ENCODE measurements around the gene ADAM19.

The ADAM19 gene

DNA sequence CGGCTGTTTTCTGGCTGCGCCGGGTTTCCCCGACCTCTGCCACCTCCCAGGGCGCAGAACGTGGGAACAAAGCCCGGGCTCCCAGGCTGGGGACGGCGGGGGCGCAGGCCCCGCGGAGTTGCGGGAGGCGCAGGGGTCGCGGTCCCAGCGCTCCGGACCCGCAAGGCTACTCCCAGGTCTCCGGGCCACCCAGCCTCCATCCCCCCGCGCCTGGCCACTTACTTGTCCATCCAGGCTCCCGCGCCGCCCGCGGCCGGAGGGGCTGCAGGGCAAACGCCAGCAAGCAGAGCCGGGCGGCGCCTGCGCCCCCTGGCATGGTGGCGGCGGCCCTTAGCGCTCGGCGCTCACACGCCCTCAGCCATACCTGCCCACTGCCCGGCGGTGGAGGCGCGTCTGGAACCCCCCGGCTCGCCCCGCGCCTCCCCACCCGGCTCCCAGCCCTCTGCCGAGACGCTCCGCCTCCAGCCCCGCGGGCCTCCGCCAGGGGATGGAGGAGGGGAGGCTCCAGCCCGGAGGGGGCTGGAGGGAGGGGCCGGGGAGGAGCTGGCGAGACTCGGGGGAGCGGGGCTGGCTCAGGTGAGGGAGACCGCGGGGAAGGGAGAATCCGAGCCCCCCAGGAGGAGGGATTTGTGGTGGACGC is at the start of gene ADAM19:
TSS of gene ADAM19 (minus strand) at position 395 of the 640 bp plus-strand sequence. CDS start at position 316, 79 bp downstream.
- peak; percentile 83 for DNase-seq (ENCODE audit: low spot score)

DNA sequence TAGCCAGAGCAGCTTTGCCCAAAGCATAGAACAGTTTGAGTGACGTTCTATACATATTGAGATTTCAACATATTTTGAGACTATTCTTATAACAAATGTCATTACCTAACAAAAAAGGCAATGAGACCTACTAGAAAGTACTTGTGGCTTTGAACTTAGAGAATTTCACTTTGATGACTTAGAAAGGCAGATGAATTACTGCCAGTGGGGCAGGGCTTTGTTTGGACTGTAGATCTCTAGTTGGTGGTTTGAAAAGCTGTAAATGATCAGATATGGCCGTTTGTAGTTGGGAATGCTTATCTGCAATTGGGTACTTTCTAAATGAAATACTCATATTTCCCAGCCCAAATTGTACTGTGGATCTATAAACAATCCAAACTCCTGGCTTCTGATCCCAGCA is 48.6 kb upstream of the ADAM19 start:
- DNase-seq (ENCODE audit: low spot score) = no peak

DNA sequence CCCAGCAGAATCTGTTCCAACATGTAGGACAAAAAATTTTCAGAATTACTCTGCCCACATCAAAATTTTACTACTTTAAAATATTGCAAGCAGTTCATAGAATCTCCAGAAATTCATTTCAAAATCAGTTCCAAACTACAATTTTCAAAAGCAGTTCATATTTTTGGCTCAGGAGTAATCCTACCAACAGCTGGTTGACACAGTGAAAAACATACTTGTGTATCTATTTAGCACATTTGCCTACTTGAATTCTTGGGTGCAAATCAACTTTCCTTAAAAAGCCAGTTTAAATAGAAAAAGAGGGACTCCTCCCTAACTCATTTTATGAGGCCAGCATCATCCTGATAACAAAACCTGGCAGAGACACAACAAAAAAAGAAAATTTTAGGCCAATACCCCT is 45.2 kb upstream of the ADAM19 start:
- no peak for DNase-seq (ENCODE audit: low spot score)

GRCh38 chr5:157618191-157618765 is 42.7 kb upstream of the ADAM19 start:
- DNase-seq (ENCODE audit: low spot score) = no peak

GRCh38 chr5:157616785-157617184 is 41.2 kb upstream of the ADAM19 start:
- DNase-seq (ENCODE audit: low spot score) = no peak

- no peak for DNase-seq (ENCODE audit: low spot score)
These were observed 38.0 kb upstream of the ADAM19 start for GRCh38 chr5:157613385-157614245.

DNA sequence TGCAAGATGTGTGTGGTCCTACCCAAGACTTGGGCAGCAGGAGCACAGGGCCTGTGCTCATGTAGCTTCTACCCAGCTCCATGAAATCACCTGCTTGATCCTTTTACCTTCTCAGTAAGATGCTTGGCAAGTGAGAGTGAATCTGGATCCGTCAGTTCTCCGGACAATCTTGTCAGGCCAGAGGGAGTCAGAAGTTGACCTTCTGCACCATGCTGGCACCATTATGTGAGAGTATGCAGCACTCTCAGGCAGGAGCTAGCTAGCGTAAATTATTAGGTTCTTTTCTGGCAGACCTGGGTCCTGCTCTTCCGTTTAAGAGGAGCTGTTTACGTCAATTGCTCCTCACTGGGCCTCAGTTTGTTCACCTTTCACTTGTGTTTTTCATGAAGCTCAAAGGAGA is 37.0 kb upstream of the ADAM19 start:
- no peak for DNase-seq (ENCODE audit: low spot score)

GRCh38 chr5:157611571-157612476 is 36.2 kb upstream of the ADAM19 start:
- no peak for DNase-seq (ENCODE audit: low spot score)

GRCh38 chr5:157610990-157611389 is 35.4 kb upstream of the ADAM19 start:
- no peak for DNase-seq (ENCODE audit: low spot score)

DNA sequence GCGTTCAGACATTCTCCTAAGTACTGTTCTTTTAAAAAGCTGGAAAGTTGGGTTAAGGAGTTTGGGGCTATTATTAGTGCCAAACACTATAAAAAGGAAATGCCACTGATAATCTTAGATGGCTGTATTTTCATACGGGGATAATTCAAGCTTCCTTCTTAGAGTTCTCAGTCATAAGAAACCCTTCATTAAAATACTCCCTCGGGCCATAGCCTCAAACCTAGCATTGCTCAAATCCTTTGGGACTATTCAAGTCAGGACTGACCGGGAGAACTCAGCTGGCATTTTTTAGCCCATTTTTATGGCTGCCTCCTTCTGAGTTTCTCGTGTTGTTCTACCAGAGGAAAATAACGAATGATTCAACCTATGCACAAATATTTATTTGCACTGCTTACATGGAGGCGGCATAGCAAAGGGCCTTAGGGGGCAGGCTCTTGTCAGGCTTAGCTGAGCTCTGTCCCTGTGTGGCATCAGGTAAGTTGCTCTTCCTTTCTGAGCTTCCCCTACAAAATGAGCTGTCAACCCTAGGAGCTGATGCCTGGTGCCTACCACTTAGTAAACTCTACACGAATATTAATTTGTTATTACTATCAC is 33.5 kb upstream of the ADAM19 start:
- no peak for DNase-seq (ENCODE audit: low spot score)

DNA sequence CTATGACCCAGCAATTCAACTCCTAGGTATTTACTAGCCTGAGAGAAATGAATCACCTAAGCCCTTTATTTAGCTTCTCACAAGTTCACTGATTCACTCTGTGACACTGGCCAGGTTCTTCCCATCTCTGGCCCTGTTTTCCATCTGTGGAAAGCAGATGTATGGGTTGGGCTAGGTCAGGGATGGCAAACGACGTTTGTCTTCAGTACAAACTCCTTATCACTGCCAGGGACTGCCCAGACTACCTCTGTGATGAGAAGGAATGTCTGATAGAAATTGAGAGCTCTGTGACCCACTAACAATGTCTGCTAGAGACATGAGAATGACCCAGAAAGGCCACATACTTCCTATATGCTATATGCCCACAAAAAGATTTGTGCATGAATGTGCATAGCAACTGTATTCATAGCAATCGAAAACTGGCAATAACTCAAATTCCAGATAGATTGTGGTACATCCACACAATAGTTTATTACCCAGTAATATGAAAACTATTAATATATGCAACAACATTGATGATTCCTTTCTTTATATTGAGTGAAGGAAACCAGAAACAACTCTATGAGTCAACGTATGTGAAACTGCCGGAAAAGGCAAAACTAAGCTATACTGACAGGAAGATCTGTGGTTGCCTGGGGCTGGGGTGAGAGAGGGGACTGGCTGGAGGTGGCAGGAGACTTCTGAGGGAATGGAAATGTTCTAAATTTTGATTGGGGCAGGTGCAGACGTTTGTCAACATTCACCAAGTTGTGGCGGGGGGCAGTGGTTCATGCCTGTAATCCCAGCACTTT is 32.0 kb upstream of the ADAM19 start:
- DNase-seq (ENCODE audit: low spot score) = no peak

GRCh38 chr5:157606046-157606445 is 30.5 kb upstream of the ADAM19 start:
- DNase-seq (ENCODE audit: low spot score) = no peak

GRCh38 chr5:157603333-157604190 is 28.0 kb upstream of the ADAM19 start:
- no peak for DNase-seq (ENCODE audit: low spot score)

DNA sequence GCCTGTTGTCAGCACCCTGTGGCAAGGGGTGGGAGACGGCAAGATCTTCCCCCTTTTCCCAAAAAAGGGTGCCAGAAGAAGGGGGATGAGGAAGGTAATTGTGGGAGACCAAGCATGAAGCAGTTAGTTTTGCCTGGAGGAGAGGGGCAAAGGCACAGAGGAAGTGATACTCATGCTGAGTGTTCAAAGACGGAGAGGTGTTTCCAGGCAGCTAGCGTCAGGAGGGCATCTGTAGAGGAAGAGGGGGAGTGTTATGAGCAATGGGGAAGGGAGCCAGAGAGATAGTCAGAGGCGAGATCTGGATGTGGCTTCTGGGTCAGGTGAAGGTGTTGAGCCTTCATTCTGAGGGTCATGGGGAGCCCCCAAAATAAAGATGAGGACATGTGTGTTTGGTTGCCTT is 26.9 kb upstream of the ADAM19 start:
- DNase-seq (ENCODE audit: low spot score) = no peak

GRCh38 chr5:157600252-157600651 is 24.7 kb upstream of the ADAM19 start:
- no peak for DNase-seq (ENCODE audit: low spot score)

- DNase-seq (ENCODE audit: low spot score) = no peak
These were observed 24.0 kb upstream of the ADAM19 start for GRCh38 chr5:157599565-157599964.

GRCh38 chr5:157598350-157598936 is 22.9 kb upstream of the ADAM19 start:
- no peak for DNase-seq (ENCODE audit: low spot score)

DNA sequence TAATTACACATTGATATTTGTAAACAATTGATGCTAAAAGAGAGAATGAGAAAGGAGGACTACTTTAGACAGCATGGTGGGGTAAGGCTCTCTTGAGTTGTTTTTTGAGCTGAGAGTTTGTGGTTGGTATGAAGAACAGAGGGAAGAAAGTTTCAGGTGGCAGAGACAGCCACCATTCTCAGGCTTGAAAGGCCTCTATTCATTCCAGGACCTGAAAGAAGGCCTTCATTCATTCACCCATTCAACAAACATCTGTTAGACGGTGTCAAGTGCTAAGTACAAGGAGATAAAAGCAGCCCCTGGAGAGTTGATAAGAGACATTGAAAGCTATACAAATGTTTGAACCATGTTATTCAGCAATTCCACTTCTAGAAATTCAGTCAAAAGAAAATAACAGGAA is 21.7 kb upstream of the ADAM19 start:
- DNase-seq (ENCODE audit: low spot score) = no peak

- DNase-seq (ENCODE audit: low spot score) = no peak
These were observed 20.9 kb upstream of the ADAM19 start for GRCh38 chr5:157596487-157596886.

All from left forelimb (tissue), 1 donor.